Measurements from ENCODE around the gene MDFI. TPM values are rescaled to one million over a fixed set of nuclear protein-coding genes. Genes with fewer than 3 reads are reported as not detected.

Gene MDFI
- total and polyA plus RNA-seq, 2 experiments from 2014 or later = not detected

DNA sequence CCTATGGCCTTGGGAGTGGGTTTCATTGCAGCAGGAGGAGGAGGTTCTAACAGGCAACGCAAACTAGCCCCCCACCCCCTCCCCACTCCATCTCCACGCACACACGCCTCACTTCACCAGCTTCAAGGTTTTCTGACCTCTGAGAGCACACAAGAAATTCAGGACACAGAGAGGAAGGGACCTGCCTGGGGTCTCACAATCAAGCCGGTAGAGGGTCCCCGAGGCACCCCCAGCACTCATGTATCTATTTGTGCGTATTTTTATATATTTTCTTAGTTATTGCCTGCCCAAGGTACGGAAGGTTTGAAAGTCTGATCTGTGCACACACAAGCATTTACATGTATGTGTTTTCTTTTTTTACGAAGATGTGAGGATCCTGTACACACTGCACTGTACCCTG, 16.9 kb downstream of the MDFI start:
- in situ Hi-C loops (cut with MboI) = no loop called here

DNA sequence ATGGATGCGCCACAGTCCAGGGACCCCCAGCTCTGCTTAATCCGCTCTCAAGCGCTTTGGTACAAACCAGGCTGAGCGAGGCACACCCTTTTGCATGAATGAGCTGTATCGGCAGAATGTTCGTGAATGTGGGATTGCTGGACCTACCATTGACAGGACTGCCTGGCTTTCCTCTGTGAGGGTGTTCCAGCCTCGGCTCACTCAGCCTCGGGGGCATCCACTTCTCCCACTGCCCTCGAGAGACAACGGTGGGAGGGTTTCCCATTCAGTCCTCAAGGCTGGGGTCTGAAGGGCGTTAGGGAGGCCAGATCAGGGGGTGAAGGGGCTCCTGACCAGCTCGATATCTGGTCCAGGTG, 17.4 kb downstream of the MDFI start:
- DNase-seq = no peak
- in situ Hi-C loops (cut with MboI) = no loop called here
- H3K79me2 ChIP-seq (ENCODE audit: insufficient read depth) = no peaks in the 10 kb centered on the region
- no peak overlapping the region for H3K9ac ChIP-seq
- no peak overlapping the region for H3K27ac ChIP-seq
- no peak overlapping the region for H2AFZ ChIP-seq
- no peak overlapping the region for H3K4me3 ChIP-seq
- no peaks in the 10 kb centered on the region for H3K4me1 ChIP-seq (ENCODE audit: insufficient read depth)
- no peaks in the 10 kb centered on the region for H4K20me1 ChIP-seq (ENCODE audit: insufficient read depth)
- no peak overlapping the region for H3K4me2 ChIP-seq (ENCODE audit: unreplicated experiment)
- H3K9me3 ChIP-seq (ENCODE audit: low read depth) = no peaks in the 10 kb centered on the region
- no peak for TF ChIP-seq EZH2 (IDR thresholded peaks at IDR 0.05; ENCODE audit: insufficient read depth, poor library complexity, severe bottlenecking)
- TF ChIP-seq EZH2phosphoT487 (IDR thresholded peaks at IDR 0.05; ENCODE audit: insufficient read depth, low read depth) = no peak
- H3K36me3 ChIP-seq (ENCODE audit: low read depth) = no peaks in the 10 kb centered on the region
- peaks cover 19% of the 10 kb centered on the region for H3K27me3 ChIP-seq (replicated peaks; ENCODE audit: insufficient read depth)
- H3F3A ChIP-seq (ENCODE audit: insufficient read depth) = no peaks in the 10 kb centered on the region
- WGBS, 2 experiments (ENCODE audit: low coverage in 1 of 2, low lambda C conversion rate in 2 of 2, missing lambda C conversion rate in 2 of 2) = 75 to 76% methylated on average over 12 of the region's 12 CpGs
- H3K9me2 ChIP-seq (ENCODE audit: insufficient read depth) = no peaks in the 10 kb centered on the region

More for the DNA sequence above, 16.9 kb downstream of the MDFI start:
- no peak overlapping the region for H2AFZ ChIP-seq
- peaks cover 19% of the 10 kb centered on the region for H3K27me3 ChIP-seq (replicated peaks; ENCODE audit: insufficient read depth)
- no peaks in the 10 kb centered on the region for H3K9me2 ChIP-seq (ENCODE audit: insufficient read depth)
- no peak overlapping the region for H3K4me2 ChIP-seq (ENCODE audit: unreplicated experiment)
- H3K4me1 ChIP-seq (ENCODE audit: insufficient read depth) = no peaks in the 10 kb centered on the region
- 65 to 70% methylated on average over 8 of the region's 8 CpGs for WGBS, 2 experiments (ENCODE audit: low coverage in 1 of 2, low lambda C conversion rate in 2 of 2, missing lambda C conversion rate in 2 of 2)
- no peaks in the 10 kb centered on the region for H3K79me2 ChIP-seq (ENCODE audit: insufficient read depth)
- no peak for DNase-seq
- no peaks in the 10 kb centered on the region for H3F3A ChIP-seq (ENCODE audit: insufficient read depth)
- no peaks in the 10 kb centered on the region for H3K36me3 ChIP-seq (ENCODE audit: low read depth)
- H3K4me3 ChIP-seq = no peak overlapping the region
- no peak overlapping the region for H3K9ac ChIP-seq
- no peak for TF ChIP-seq EZH2phosphoT487 (IDR thresholded peaks at IDR 0.05; ENCODE audit: insufficient read depth, low read depth)
- no peak for TF ChIP-seq EZH2 (IDR thresholded peaks at IDR 0.05; ENCODE audit: insufficient read depth, poor library complexity, severe bottlenecking)
- H3K9me3 ChIP-seq (ENCODE audit: low read depth) = no peaks in the 10 kb centered on the region
- no peaks in the 10 kb centered on the region for H4K20me1 ChIP-seq (ENCODE audit: insufficient read depth)
- H3K27ac ChIP-seq = no peak overlapping the region

DNA sequence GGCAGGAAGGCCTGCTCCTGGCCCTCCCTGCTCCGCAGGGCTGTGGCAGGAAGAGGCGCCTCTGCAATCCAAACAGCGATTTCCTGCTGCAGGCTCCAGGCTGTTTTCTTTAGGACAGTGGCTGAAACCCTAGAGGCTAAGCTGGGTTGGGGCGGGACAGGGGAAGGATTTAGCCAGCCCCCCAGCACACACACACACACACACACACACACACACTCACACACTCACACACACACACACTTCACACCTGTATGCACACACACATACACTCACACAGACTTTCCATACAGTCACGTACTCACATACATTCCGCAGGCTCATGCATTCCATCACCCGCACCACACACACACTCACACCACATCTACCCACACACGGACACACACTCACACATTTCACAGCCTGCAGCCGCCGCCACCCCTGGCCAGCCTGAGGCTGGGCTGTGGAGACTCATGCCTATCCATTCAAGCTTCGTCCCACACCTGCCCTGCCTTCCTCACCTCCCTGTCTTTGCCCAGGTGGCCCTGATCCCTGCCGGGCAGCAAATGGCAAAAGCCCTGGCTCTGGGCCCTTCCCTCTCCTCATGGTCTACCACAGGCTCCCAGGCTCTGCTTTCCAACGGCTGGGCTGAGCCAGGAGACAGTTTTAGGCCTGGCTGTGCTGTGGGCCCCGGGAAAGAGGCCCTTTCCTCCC, 17.9 kb downstream of the MDFI start:
- Histone ChIP-seq H3K9me3 (ENCODE audit: low read depth) (no peaks in the 10 kb centered on the region), H4K20me1 (ENCODE audit: insufficient read depth) (no peaks in the 10 kb centered on the region), H3K27ac (no peak overlapping the region), H3K4me2 (ENCODE audit: unreplicated experiment) (no peak overlapping the region), H3K4me1 (ENCODE audit: insufficient read depth) (no peaks in the 10 kb centered on the region), H2AFZ (no peak overlapping the region), H3K9me2 (ENCODE audit: insufficient read depth) (no peaks in the 10 kb centered on the region), H3K79me2 (ENCODE audit: insufficient read depth) (no peaks in the 10 kb centered on the region), H3K27me3 (replicated peaks; ENCODE audit: insufficient read depth) (peaks cover 19% of the 10 kb centered on the region), H3K4me3 (no peak overlapping the region), H3K9ac (no peak overlapping the region), H3K36me3 (ENCODE audit: low read depth) (no peaks in the 10 kb centered on the region), H3F3A (ENCODE audit: insufficient read depth) (no peaks in the 10 kb centered on the region)
- no peak for TF ChIP-seq EZH2phosphoT487 (IDR thresholded peaks at IDR 0.05; ENCODE audit: insufficient read depth, low read depth)
- TF ChIP-seq EZH2 (IDR thresholded peaks at IDR 0.05; ENCODE audit: insufficient read depth, poor library complexity, severe bottlenecking) = no peak
- in situ Hi-C loops (cut with MboI) = no loop called here
- DNase-seq = no peak
- WGBS, 2 experiments (ENCODE audit: low coverage in 1 of 2, low lambda C conversion rate in 2 of 2, missing lambda C conversion rate in 2 of 2) = 68 to 74% methylated on average over 14 of the region's 14 CpGs

DNA sequence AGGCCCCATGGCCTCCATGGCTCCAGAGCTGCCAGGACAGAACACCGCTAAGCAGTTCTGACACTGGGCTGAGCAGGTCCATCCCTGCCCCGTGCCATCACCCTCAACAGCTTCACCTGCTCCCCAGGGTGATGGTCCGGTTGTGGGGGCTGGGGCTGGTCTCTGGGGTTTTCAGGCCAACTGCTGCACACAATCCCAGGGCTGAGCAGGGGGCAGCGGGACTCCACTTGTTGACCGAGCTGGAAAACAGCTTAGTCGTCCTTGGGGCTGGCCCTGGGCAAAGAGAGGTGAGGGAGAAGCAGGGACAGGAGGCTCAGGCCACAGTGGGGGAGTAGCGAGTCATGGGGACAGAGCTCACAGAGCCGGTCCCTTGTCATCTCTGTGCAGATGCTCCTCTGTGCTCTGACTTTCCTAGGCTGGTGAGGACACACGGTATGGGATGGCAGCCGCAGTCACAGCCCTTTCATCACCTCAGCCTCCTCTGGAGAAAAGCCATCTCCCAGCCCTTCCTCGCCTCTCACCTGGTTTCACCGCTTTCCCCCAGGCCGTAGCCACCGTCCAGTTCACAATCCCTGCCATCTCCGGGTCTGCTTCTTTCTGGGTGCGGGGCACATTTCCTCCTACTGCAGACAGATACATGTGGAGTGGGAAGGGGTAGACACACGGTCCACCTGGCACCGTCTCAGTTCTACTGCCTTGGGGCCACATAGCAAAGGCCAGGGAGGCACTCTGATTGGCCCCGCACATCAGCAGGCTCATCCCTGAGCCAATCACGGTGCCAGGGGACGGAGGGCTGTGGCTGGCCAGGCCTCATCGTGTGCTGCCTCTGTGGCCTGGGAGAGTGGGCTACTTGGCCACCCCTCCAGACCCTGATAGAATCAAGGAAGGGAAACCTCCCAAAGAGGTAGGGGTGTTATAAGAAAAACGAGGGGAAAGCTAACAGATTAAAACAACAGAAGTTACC, 19.1 kb downstream of the MDFI start:
- Histone ChIP-seq H3K4me1 (ENCODE audit: insufficient read depth) (no peaks in the 10 kb centered on the region), H3K36me3 (ENCODE audit: low read depth) (no peaks in the 10 kb centered on the region), H3K27ac (no peak overlapping the region), H3K4me3 (no peak overlapping the region), H3K9ac (no peak overlapping the region), H2AFZ (no peak overlapping the region), H4K20me1 (ENCODE audit: insufficient read depth) (no peaks in the 10 kb centered on the region), H3K9me2 (ENCODE audit: insufficient read depth) (no peaks in the 10 kb centered on the region), H3K9me3 (ENCODE audit: low read depth) (no peaks in the 10 kb centered on the region), H3K4me2 (ENCODE audit: unreplicated experiment) (no peak overlapping the region), H3K79me2 (ENCODE audit: insufficient read depth) (no peaks in the 10 kb centered on the region), H3K27me3 (replicated peaks; ENCODE audit: insufficient read depth) (peaks cover 29% of the 10 kb centered on the region), H3F3A (ENCODE audit: insufficient read depth) (no peaks in the 10 kb centered on the region)
- no peak for DNase-seq
- in situ Hi-C loops (cut with MboI) = no loop called here
- 66 to 67% methylated on average over 23 of the region's 23 CpGs for WGBS, 2 experiments (ENCODE audit: low coverage in 1 of 2, low lambda C conversion rate in 2 of 2, missing lambda C conversion rate in 2 of 2)
- no peak for TF ChIP-seq EZH2phosphoT487 (IDR thresholded peaks at IDR 0.05; ENCODE audit: insufficient read depth, low read depth)
- no peak for TF ChIP-seq EZH2 (IDR thresholded peaks at IDR 0.05; ENCODE audit: insufficient read depth, poor library complexity, severe bottlenecking)
